ENCODE data around the gene ARRDC2.

Gene ARRDC2

GRCh38 chr19:18057557-18057956, 49.6 kb downstream of the ARRDC2 start:
- no peak for DNase-seq (ENCODE audit: low read depth in 2 of 2, low spot score in 1 of 2)

- peak; percentile 54 to 66 for DNase-seq (ENCODE audit: low read depth in 2 of 2, low spot score in 1 of 2)
Observed at GRCh38 chr19:18058208-18059009, 50.4 kb downstream of the ARRDC2 start.

GRCh38 chr19:18059297-18059696, 51.3 kb downstream of the ARRDC2 start:
- DNase-seq (ENCODE audit: low read depth in 2 of 2, low spot score in 1 of 2): no peak

- DNase-seq (ENCODE audit: low read depth in 2 of 2, low spot score in 1 of 2): no peak
Observed at GRCh38 chr19:18059902-18060301, 51.9 kb downstream of the ARRDC2 start.

- DNase-seq (ENCODE audit: low read depth in 2 of 2, low spot score in 1 of 2): no peak
Observed at GRCh38 chr19:18060472-18060871, 52.5 kb downstream of the ARRDC2 start.

- DNase-seq (ENCODE audit: low read depth in 2 of 2, low spot score in 1 of 2): no peak
Observed at GRCh38 chr19:18062028-18062427, 54.1 kb downstream of the ARRDC2 start.

GRCh38 chr19:18063463-18063862, 55.5 kb downstream of the ARRDC2 start:
- DNase-seq (ENCODE audit: low read depth in 2 of 2, low spot score in 1 of 2): no peak
